ENCODE measurements around the gene UCP1. TPM values are rescaled to one million over a fixed set of nuclear protein-coding genes. Genes with fewer than 3 reads are reported as not detected.

UCP1 gene
- total RNA-seq, 1 donor from 2014 or later, result 19.5 TPM

- peaks cover 4% of the 10 kb centered on the region for H3K36me3 Mint-ChIP-seq (ENCODE audit: low read depth, unreplicated experiment)
- no peak for TF ChIP-seq CTCF (IDR thresholded peaks at IDR 0.05; ENCODE audit: unreplicated experiment)
- no peak for DNase-seq (ENCODE audit: low spot score)
- H3K27me3 Mint-ChIP-seq (ENCODE audit: unreplicated experiment), result no peaks in the 10 kb centered on the region
- H3K4me3 Mint-ChIP-seq (ENCODE audit: unreplicated experiment), result no peak overlapping the region
- H3K9me3 Mint-ChIP-seq (ENCODE audit: unreplicated experiment), result no peaks in the 10 kb centered on the region
- H3K4me1 Mint-ChIP-seq (ENCODE audit: unreplicated experiment), result peaks cover 6% of the 10 kb centered on the region
- H3K27ac Mint-ChIP-seq (ENCODE audit: unreplicated experiment), result no peak overlapping the region
These were observed 10.8 kb downstream of the UCP1 start for GRCh38 chr4:140557831-140558435.

DNA sequence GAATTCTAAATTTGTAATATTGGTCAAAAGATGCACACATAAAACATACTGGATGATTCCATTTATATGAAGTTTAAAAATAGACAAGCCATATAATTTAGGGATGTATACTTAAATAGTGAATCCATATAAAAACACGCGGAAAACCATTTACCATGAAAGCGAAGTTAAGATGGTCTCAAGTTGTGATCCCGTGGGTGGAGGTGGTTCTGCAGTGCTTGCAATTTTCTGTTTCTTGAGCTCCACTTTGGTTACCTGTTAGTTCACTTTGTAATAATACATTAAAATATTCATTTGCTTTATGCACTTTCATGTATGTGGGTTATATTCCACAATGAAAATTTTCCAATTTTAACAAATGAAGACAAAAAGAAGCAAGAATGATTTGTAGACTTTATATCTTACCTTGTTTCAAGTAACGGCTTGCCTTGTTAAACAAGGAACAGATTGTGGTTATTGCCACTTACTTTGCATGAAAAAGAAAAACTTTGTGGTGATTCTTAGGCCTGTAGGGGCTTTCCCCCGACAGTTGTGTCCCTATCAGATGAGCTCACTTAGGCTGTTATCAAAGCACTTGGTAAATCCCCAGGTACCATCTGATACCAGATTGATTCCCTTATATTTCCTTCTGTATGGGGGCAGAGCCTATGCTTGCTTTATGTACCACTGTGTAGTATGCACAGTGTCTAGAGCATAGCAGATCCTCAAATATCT lies 12.2 kb downstream of the UCP1 start:
- Mint-ChIP-seq H3K9me3 (ENCODE audit: unreplicated experiment) (no peaks in the 10 kb centered on the region), H3K36me3 (ENCODE audit: low read depth, unreplicated experiment) (peaks cover 4% of the 10 kb centered on the region), H3K27me3 (ENCODE audit: unreplicated experiment) (no peaks in the 10 kb centered on the region), H3K27ac (ENCODE audit: unreplicated experiment) (no peak overlapping the region), H3K4me3 (ENCODE audit: unreplicated experiment) (no peak overlapping the region), H3K4me1 (ENCODE audit: unreplicated experiment) (peaks cover 6% of the 10 kb centered on the region)
- no peak for TF ChIP-seq CTCF (IDR thresholded peaks at IDR 0.05; ENCODE audit: unreplicated experiment)
- DNase-seq (ENCODE audit: low spot score), result no peak

DNA sequence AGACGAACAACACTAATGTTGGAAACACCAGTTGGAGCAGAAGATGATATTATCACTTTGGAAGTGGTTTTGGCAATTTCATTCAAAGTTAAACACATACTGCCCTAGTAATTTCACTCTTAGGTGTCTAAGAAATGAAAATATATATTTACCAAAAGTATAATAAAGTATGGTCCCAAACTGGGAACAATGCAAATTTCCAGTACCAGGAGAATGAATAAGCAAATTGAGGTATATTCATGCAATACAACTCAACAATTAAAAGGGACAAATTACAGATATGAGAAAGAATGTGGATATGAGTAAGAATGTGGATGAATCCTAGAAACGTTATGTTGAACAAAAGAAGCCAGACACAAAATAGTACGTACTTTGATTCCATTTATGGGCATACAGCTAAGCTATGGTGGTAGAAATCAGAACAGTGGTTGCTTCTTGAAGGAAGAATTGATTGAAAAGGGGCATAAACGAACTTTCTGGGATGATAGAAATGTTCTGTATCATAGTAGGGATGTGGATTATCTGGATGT lies 34.7 kb downstream of the UCP1 start:
- no peak overlapping the region for H3K27ac Mint-ChIP-seq (ENCODE audit: unreplicated experiment)

DNA sequence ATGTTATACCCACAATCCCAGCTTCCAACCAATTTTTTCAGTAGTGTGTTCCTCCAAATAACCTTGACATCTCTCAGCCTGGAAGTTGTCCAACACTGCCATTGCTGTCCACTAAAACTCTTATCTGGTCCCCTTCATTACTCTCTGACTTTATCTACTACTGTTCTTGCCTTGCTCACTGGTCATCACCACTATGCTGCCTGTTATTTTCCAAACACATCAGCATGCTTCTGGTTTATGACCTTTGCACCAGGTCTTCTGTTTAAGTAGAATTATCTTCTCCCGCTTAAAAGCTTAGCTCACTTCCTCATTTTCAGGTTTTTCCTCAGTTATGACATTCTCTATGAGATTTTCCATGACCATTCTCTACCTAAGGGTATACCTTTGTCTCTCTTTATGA lies 39.3 kb downstream of the UCP1 start:
- TF ChIP-seq CTCF (IDR thresholded peaks at IDR 0.05; ENCODE audit: unreplicated experiment), result no peak
- Mint-ChIP-seq H3K4me3 (ENCODE audit: unreplicated experiment) (no peak overlapping the region), H3K27ac (ENCODE audit: unreplicated experiment) (no peak overlapping the region), H3K27me3 (ENCODE audit: unreplicated experiment) (no peaks in the 10 kb centered on the region), H3K9me3 (ENCODE audit: unreplicated experiment) (no peaks in the 10 kb centered on the region), H3K36me3 (ENCODE audit: low read depth, unreplicated experiment) (peaks cover 3% of the 10 kb centered on the region), H3K4me1 (ENCODE audit: unreplicated experiment) (peaks cover 5% of the 10 kb centered on the region)
- DNase-seq (ENCODE audit: low spot score), result no peak

More for the DNA sequence above, 34.7 kb downstream of the UCP1 start:
- Mint-ChIP-seq H3K4me3 (ENCODE audit: unreplicated experiment) (no peak overlapping the region), H3K27me3 (ENCODE audit: unreplicated experiment) (no peaks in the 10 kb centered on the region), H3K36me3 (ENCODE audit: low read depth, unreplicated experiment) (no peaks in the 10 kb centered on the region), H3K9me3 (ENCODE audit: unreplicated experiment) (no peaks in the 10 kb centered on the region), H3K4me1 (ENCODE audit: unreplicated experiment) (no peaks in the 10 kb centered on the region)
- TF ChIP-seq CTCF (IDR thresholded peaks at IDR 0.05; ENCODE audit: unreplicated experiment), result no peak
- no peak for DNase-seq (ENCODE audit: low spot score)
